Lower leg skin (tissue), 3 donors: ENCODE measurements around the gene SLC12A3.

Experiments used
- CTCF ChIP-seq, 3 donors: fragments of 450-650 bp; IDR thresholded peaks; one replicate each; pipeline ENCODE4 v1.5.1; 2016; ENCODE audit warnings: antibody characterized with exemption in 3 of 3, mild to moderate bottlenecking in 3 of 3, moderate library complexity in 2 of 3
- POLR2A ChIP-seq, 2 donors: fragments of 450-650 bp; IDR thresholded peaks; one replicate each; pipeline ENCODE4 v1.6.1; 2016 to 2017; ENCODE audit warnings: antibody characterized with exemption in 2 of 2, mild to moderate bottlenecking in 1 of 2, moderate library complexity in 1 of 2

GRCh38 chr16:56868175-56868574 lies 3.2 kb downstream of the SLC12A3 start:
- TF ChIP-seq POLR2A (IDR thresholded peaks at IDR 0.05) (no peak), CTCF (IDR thresholded peaks at IDR 0.05) (no peak)
